Liver (tissue), 9 donors: Measurements from ENCODE around the gene SLC2A10. TPM values are rescaled to one million over a fixed set of nuclear protein-coding genes. Genes with fewer than 3 reads are reported as not detected.

ENCODE experiments used
- DNase-seq: peaks from one replicate; pipeline ENCODE4 v3.0.0-alpha.2; 2017; ENCODE audit warnings: low spot score
- H3K27ac ChIP-seq, 2 donors: one replicate each; pipeline ENCODE4 v1.7.0; 2013; ENCODE audit warnings: inconsistent platforms in 2 of 2, low read length in 2 of 2, control low read depth in 1 of 2, low read depth in 1 of 2, mild to moderate bottlenecking in 1 of 2
- H3K27me3 ChIP-seq, 4 donors: one replicate each; pipeline versions ENCODE4 v1.6.1 to v1.7.0; 2013; ENCODE audit warnings: low read length in 3 of 4, inconsistent platforms in 1 of 4, mild to moderate bottlenecking in 1 of 4, moderate library complexity in 1 of 4; ENCODE audit not compliant: control insufficient read depth in 4 of 4, insufficient read depth in 4 of 4
- H3K36me3 ChIP-seq, 4 donors: one replicate each; pipeline versions ENCODE4 v1.6.1 to v1.7.0; 2013; ENCODE audit warnings: low read length in 3 of 4, mild to moderate bottlenecking in 3 of 4, low read depth in 1 of 4, moderate library complexity in 1 of 4; ENCODE audit not compliant: control insufficient read depth in 4 of 4, insufficient read depth in 3 of 4
- H3K4me1 ChIP-seq, 4 donors: one replicate each; pipeline versions ENCODE4 v1.6.1 to v1.7.0; 2013; ENCODE audit warnings: low read length in 3 of 4, mild to moderate bottlenecking in 3 of 4, moderate library complexity in 1 of 4; ENCODE audit not compliant: control insufficient read depth in 4 of 4, insufficient read depth in 4 of 4
- H3K4me3 ChIP-seq, 3 donors: one replicate each; pipeline versions ENCODE4 v1.6.1 to v1.7.0; 2013; ENCODE audit warnings: low read length in 3 of 3, control low read depth in 1 of 3, low read depth in 1 of 3, mild to moderate bottlenecking in 1 of 3
- H3K9ac ChIP-seq, 2 donors: one replicate each; pipeline ENCODE4 v1.7.0; 2013; ENCODE audit warnings: low read length in 2 of 2, mild to moderate bottlenecking in 2 of 2, moderate library complexity in 2 of 2, control low read depth in 1 of 2, low read depth in 1 of 2
- H3K9me3 ChIP-seq, 4 donors: one replicate each; pipeline versions ENCODE4 v1.6.1 to v1.7.0; 2013; ENCODE audit warnings: low read length in 3 of 4; ENCODE audit not compliant: control insufficient read depth in 4 of 4
- ATF3 ChIP-seq: IDR thresholded peaks from 2 replicates; pipeline ENCODE4 v1.6.1; 2016; ENCODE audit warnings: antibody characterized with exemption
- CTCF ChIP-seq: fragments of 150-350 bp; IDR thresholded peaks from 2 replicates; pipeline ENCODE4 v1.5.1; 2017; ENCODE audit warnings: improper control_type of control experiment, low read depth, low read length; ENCODE audit not compliant: missing input control
- EGR1 ChIP-seq, 2 donors: IDR thresholded peaks; 2 replicates each; pipeline ENCODE4 v1.6.1; 2016 to 2018; ENCODE audit warnings: antibody characterized with exemption in 2 of 2, low read depth in 2 of 2
- GABPA ChIP-seq, 2 donors: IDR thresholded peaks in 1 of 2; conservative IDR thresholded peaks in 1 of 2; 2 replicates each; pipeline ENCODE4 v1.6.1; 2016; ENCODE audit warnings: antibody characterized with exemption in 2 of 2, mild to moderate bottlenecking in 1 of 2, moderate library complexity in 1 of 2
- HNF4A ChIP-seq, 2 donors: conservative IDR thresholded peaks; 2 replicates each; pipeline ENCODE4 v1.6.1; 2016; ENCODE audit warnings: antibody characterized with exemption in 2 of 2, mild to moderate bottlenecking in 2 of 2
- HNF4G ChIP-seq: IDR thresholded peaks from 2 replicates; pipeline ENCODE4 v1.6.1; 2016; ENCODE audit warnings: antibody characterized with exemption
- JUND ChIP-seq, 2 donors: IDR thresholded peaks; 2 replicates each; pipeline ENCODE4 v1.6.1; 2016; ENCODE audit warnings: antibody characterized with exemption in 2 of 2
- NR2F2 ChIP-seq: IDR thresholded peaks from 2 replicates; pipeline ENCODE4 v1.6.1; 2016; ENCODE audit warnings: antibody characterized with exemption
- RAD21 ChIP-seq, 2 donors: IDR thresholded peaks; 2 replicates each; pipeline ENCODE4 v1.6.1; 2016; ENCODE audit warnings: antibody characterized with exemption in 2 of 2, mild to moderate bottlenecking in 2 of 2
- RXRA ChIP-seq, 2 donors: IDR thresholded peaks; 2 replicates each; pipeline ENCODE4 v1.6.1; 2017 to 2018; ENCODE audit warnings: antibody characterized with exemption in 2 of 2, mild to moderate bottlenecking in 1 of 2
- SP1 ChIP-seq: IDR thresholded peaks from 2 replicates; pipeline ENCODE4 v1.6.1; 2018; ENCODE audit warnings: antibody characterized with exemption, mild to moderate bottlenecking
- TAF1 ChIP-seq: conservative IDR thresholded peaks from 2 replicates; pipeline ENCODE4 v1.6.1; 2016; ENCODE audit warnings: antibody characterized with exemption, mild to moderate bottlenecking
- YY1 ChIP-seq: IDR thresholded peaks from 2 replicates; pipeline ENCODE4 v1.6.1; 2016; ENCODE audit warnings: antibody characterized with exemption, mild to moderate bottlenecking
- WGBS: extraction: QIAGEN DNeasy Blood & Tissue Kit; methylation state at CpG from one replicate; pipeline ENCODE4 v1.1.7; 2013; 5-methylcytosine and 5-hydroxymethylcytosine counted together
- polyA plus RNA-seq, 2 donors: library from polyadenylated mRNA; stranded (reverse) in 1 of 2; unstranded in 1 of 2; fragments of 200-250 nt in 1 of 2; fragments of >200 nt in 1 of 2; fragmentation: Nextera tagmentation in 1 of 2; extraction: Ambion mirVana in 1 of 2; gene quantifications; one replicate each; pipeline versions ENCODE4 v1.2.1 to v1.2.3, GENCODE V29; 2013 to 2015
- total RNA-seq, 2 donors: library from RNA; depleted of rRNA; stranded (reverse); fragments of >200 nt; gene quantifications; one replicate each; pipeline ENCODE4 v1.2.3, GENCODE V29; 2014
- TF ChIP-seq, protein P1 (sequence below): IDR thresholded peaks from 2 replicates; pipeline ENCODE4 v1.6.1; 2016; ENCODE audit warnings: antibody characterized with exemption
- TF ChIP-seq, protein P2 (sequence below): IDR thresholded peaks from 2 replicates; pipeline ENCODE4 v1.6.1; 2016; ENCODE audit warnings: antibody characterized with exemption
- TF ChIP-seq, protein P3 (sequence below): IDR thresholded peaks from 2 replicates; pipeline ENCODE4 v1.6.1; 2016; ENCODE audit warnings: antibody characterized with exemption, mild to moderate bottlenecking
- donor health status: healthy.
- donor health status: healthy.
- donor health status: healthy.
- donor health status: healthy.
- donor health status: healthy.

SLC2A10 gene
- total and polyA plus RNA-seq, 4 donors, result 8.0 to 79.7 (median 26.7) TPM

- Histone ChIP-seq H3K9me3 (no peaks in the 10 kb centered on the region), H3K36me3 (peaks cover 9 to 17% (median 14%) of the 10 kb centered on the region in 4 donors), H3K27ac (no peak overlapping the region), H3K4me1 (peaks cover 0 to 3% (median under 1%) of the 10 kb centered on the region in 4 donors), H3K9ac (no peak overlapping the region), H3K4me3 (no peak overlapping the region), H3K27me3 (no peaks in the 10 kb centered on the region)
- TF ChIP-seq EGR1 (IDR thresholded peaks at IDR 0.05; ENCODE audit: low read depth in 2 of 2) (no peak), RXRA (IDR thresholded peaks at IDR 0.05) (no peak), CTCF (no peak), JUND (IDR thresholded peaks at IDR 0.05) (no peak), RAD21 (IDR thresholded peaks at IDR 0.05) (no peak), NR2F2 (no peak), HNF4A (conservative IDR thresholded peaks at IDR 0.05) (no peak), YY1 (no peak), TAF1 (no peak)
- TF ChIP-seq, protein P1, sequence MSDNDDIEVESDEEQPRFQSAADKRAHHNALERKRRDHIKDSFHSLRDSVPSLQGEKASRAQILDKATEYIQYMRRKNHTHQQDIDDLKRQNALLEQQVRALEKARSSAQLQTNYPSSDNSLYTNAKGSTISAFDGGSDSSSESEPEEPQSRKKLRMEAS, result no peak
- TF ChIP-seq, protein P2, sequence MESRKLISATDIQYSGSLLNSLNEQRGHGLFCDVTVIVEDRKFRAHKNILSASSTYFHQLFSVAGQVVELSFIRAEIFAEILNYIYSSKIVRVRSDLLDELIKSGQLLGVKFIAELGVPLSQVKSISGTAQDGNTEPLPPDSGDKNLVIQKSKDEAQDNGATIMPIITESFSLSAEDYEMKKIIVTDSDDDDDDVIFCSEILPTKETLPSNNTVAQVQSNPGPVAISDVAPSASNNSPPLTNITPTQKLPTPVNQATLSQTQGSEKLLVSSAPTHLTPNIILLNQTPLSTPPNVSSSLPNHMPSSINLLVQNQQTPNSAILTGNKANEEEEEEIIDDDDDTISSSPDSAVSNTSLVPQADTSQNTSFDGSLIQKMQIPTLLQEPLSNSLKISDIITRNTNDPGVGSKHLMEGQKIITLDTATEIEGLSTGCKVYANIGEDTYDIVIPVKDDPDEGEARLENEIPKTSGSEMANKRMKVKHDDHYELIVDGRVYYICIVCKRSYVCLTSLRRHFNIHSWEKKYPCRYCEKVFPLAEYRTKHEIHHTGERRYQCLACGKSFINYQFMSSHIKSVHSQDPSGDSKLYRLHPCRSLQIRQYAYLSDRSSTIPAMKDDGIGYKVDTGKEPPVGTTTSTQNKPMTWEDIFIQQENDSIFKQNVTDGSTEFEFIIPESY, result no peak
- TF ChIP-seq, protein P3, sequence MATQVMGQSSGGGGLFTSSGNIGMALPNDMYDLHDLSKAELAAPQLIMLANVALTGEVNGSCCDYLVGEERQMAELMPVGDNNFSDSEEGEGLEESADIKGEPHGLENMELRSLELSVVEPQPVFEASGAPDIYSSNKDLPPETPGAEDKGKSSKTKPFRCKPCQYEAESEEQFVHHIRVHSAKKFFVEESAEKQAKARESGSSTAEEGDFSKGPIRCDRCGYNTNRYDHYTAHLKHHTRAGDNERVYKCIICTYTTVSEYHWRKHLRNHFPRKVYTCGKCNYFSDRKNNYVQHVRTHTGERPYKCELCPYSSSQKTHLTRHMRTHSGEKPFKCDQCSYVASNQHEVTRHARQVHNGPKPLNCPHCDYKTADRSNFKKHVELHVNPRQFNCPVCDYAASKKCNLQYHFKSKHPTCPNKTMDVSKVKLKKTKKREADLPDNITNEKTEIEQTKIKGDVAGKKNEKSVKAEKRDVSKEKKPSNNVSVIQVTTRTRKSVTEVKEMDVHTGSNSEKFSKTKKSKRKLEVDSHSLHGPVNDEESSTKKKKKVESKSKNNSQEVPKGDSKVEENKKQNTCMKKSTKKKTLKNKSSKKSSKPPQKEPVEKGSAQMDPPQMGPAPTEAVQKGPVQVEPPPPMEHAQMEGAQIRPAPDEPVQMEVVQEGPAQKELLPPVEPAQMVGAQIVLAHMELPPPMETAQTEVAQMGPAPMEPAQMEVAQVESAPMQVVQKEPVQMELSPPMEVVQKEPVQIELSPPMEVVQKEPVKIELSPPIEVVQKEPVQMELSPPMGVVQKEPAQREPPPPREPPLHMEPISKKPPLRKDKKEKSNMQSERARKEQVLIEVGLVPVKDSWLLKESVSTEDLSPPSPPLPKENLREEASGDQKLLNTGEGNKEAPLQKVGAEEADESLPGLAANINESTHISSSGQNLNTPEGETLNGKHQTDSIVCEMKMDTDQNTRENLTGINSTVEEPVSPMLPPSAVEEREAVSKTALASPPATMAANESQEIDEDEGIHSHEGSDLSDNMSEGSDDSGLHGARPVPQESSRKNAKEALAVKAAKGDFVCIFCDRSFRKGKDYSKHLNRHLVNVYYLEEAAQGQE, result no peak
- no peak for DNase-seq
- WGBS, result 100% methylated on average over 2 of the region's 2 CpGs
Measured at GRCh38 chr20:46735436-46735835, 26.0 kb downstream of the SLC2A10 start.

GRCh38 chr20:46739431-46740213 is 30.2 kb downstream of the SLC2A10 start:
- no peak for DNase-seq
- H3K27me3 ChIP-seq, result no peaks in the 10 kb centered on the region
- H3K36me3 ChIP-seq, result peaks cover 2 to 6% (median 4%) of the 10 kb centered on the region in 4 donors
- H3K9ac ChIP-seq, result no peak overlapping the region
- H3K4me1 ChIP-seq, result peaks cover 0 to 3% (median under 1%) of the 10 kb centered on the region in 4 donors
- H3K4me3 ChIP-seq, result no peak overlapping the region
- no peaks in the 10 kb centered on the region for H3K9me3 ChIP-seq
- H3K27ac ChIP-seq, result no peak overlapping the region
- 79% methylated on average over 4 of the region's 4 CpGs for WGBS
- TF ChIP-seq GABPA (IDR thresholded peaks at IDR 0.05 in 1 of 2, conservative IDR thresholded peaks at IDR 0.05 in 1 of 2) (no peak), TAF1 (no peak), ATF3 (no peak), RXRA (IDR thresholded peaks at IDR 0.05) (no peak), HNF4G (no peak), SP1 (no peak), NR2F2 (no peak)
- TF ChIP-seq, protein P3, result no peak
- TF ChIP-seq, protein P2, result no peak
